HCT116 (cell line): Measurements from ENCODE around the gene TUBA3D.
"Not testable (repeated sequence)": the region's sequence is repeated elsewhere in the genome, so short reads cannot be mapped to it uniquely, and the experiment has no call there.

Experiments
- CTCF ChIP-seq, 3 experiments: fragments of 200-600 bp in 1 of 3; sonication (generic) in 1 of 3; IDR thresholded peaks in 2 of 3; conservative IDR thresholded peaks in 1 of 3; 2 replicates each; pipeline ENCODE4 v1.5.1; 2012 to 2017; ENCODE audit warnings: low read depth in 2 of 3, low read length in 2 of 3, antibody characterized with exemption in 1 of 3, borderline replicate concordance in 1 of 3, control low read depth in 1 of 3, mild to moderate bottlenecking in 1 of 3, mixed read lengths in 1 of 3, mixed run types in 1 of 3, moderate library complexity in 1 of 3; ENCODE audit not compliant: insufficient read depth in 1 of 3
- EZH2 ChIP-seq: fragments of 200-600 bp; sonication (generic); IDR thresholded peaks from 2 replicates; pipeline ENCODE4 v1.6.1; 2017; ENCODE audit warnings: antibody characterized with exemption, mixed run types
- EZH2phosphoT487 ChIP-seq: fragments of 200-600 bp; IDR thresholded peaks from 2 replicates; pipeline ENCODE4 v1.6.1; 2018; ENCODE audit warnings: antibody characterized with exemption, borderline replicate concordance
- JUND ChIP-seq: IDR thresholded peaks from 2 replicates; pipeline ENCODE4 v1.6.1; 2012
- MAX ChIP-seq: IDR thresholded peaks from 2 replicates; pipeline ENCODE4 v1.6.1; 2012
- POLR2A ChIP-seq: IDR thresholded peaks from 2 replicates; pipeline ENCODE4 v1.7.0; 2011; ENCODE audit warnings: borderline replicate concordance; ENCODE audit not compliant: insufficient read depth, insufficient read length; ENCODE audit errors: extremely low read depth
- POLR2AphosphoS5 ChIP-seq: IDR thresholded peaks from 2 replicates; pipeline ENCODE4 v1.6.1; 2011; ENCODE audit warnings: mild to moderate bottlenecking, low read depth, low read length, moderate library complexity
- SIN3A ChIP-seq: IDR thresholded peaks from 2 replicates; pipeline ENCODE4 v1.6.1; 2012; ENCODE audit warnings: low read depth
- SP1 ChIP-seq: IDR thresholded peaks from 2 replicates; pipeline ENCODE4 v1.6.1; 2012; ENCODE audit warnings: low read depth
- TCF7L2 ChIP-seq: IDR thresholded peaks from 2 replicates; pipeline ENCODE4 v1.7.0; 2011; ENCODE audit warnings: borderline replicate concordance, inconsistent platforms; ENCODE audit not compliant: insufficient read depth, insufficient read length; ENCODE audit errors: extremely low read depth
- ZNF274 ChIP-seq: fragments of 200-500 bp; sonication (Bioruptor generic); IDR thresholded peaks from 2 replicates; pipeline ENCODE4 v1.6.1; 2014; ENCODE audit warnings: mild to moderate bottlenecking, low read depth, low read length, inconsistent platforms

- TF ChIP-seq SP1; CTCF (IDR thresholded peaks at IDR 0.05 in 2 of 3, conservative IDR thresholded peaks at IDR 0.05 in 1 of 3; ENCODE audit: borderline replicate concordance in 1 of 3, insufficient read depth in 1 of 3, low read depth in 2 of 3, low read length in 2 of 3); ZNF274; EZH2; POLR2A; POLR2AphosphoS5; EZH2phosphoT487; SIN3A; MAX; TCF7L2; JUND: not testable (repeated sequence)
These were observed 31.0 kb upstream of the TUBA3D start for GRCh38 chr2:131444736-131445514.
